ENCODE measurements around the gene TAF6. TPM values are rescaled to one million over a fixed set of nuclear protein-coding genes. Genes with fewer than 3 reads are reported as not detected.

The TAF6 gene
- total and polyA plus RNA-seq, 9 of the 15 experiments (the other 6 are each of a cell fraction or from before 2014, with no cell fraction given) = 0.78 to 78.7 (median 21.3) TPM

- TF ChIP-seq ATF4 (CRISPR knock-in tag; IDR thresholded peaks at IDR 0.05) (peak; percentile 27; the same call in 1 of the 2 replicates), NCOA1 (IDR thresholded peaks at IDR 0.05; ENCODE audit: low read depth) (0 out of 2 replicates have a peak, but pooled peaks have one; percentile 32), BCLAF1 (IDR thresholded peaks at IDR 0.05; ENCODE audit: borderline replicate concordance in 1 of 2, control insufficient read depth in 1 of 2, low read depth in 2 of 2, low read length in 1 of 2) (no peak), CBX5 (IDR thresholded peaks at IDR 0.05; ENCODE audit: borderline replicate concordance, low read depth) (0 out of 2 replicates have a peak, but pooled peaks have one; percentile 32), CCNT2 (IDR thresholded peaks at IDR 0.05; ENCODE audit: borderline replicate concordance, extremely low read depth, insufficient read length, low read depth, low read length) (peak; percentile 77), RHOXF2B (CRISPR knock-in tag; conservative IDR thresholded peaks at IDR 0.05) (0 out of 2 replicates have a peak, but pooled peaks have one; percentile 27), CXXC5 (CRISPR knock-in tag; IDR thresholded peaks at IDR 0.05) (peak; percentile 92), ZBTB12 (CRISPR knock-in tag; IDR thresholded peaks at IDR 0.05) (no peak), TBP (optimal IDR thresholded peaks at IDR 0.05; ENCODE audit: low read depth, low read length) (peak; percentile 97), RNF2 (IDR thresholded peaks at IDR 0.05) (peak; percentile 40; the same call in 1 of the 2 replicates), GABPA (tag; conservative IDR thresholded peaks at IDR 0.05; ENCODE audit: low read depth) (peak; percentile 97), SMAD4 (CRISPR knock-in tag; conservative IDR thresholded peaks at IDR 0.05) (peak; percentile 87), TSC22D4 (tag; IDR thresholded peaks at IDR 0.05) (no peak), SMARCA4 (IDR thresholded peaks at IDR 0.05) (peak; percentile 76; the same call in 1 of the 2 replicates), POLR2H (tag; IDR thresholded peaks at IDR 0.05; ENCODE audit: low read depth) (peak; percentile 94), MCM2 (IDR thresholded peaks at IDR 0.05; ENCODE audit: low read depth) (no peak), TRIM28 (IDR thresholded peaks at IDR 0.05) (peak; percentile 85; the same call in 1 of the 2 replicates), TSHZ1 (CRISPR knock-in tag; IDR thresholded peaks at IDR 0.05) (no peak), HDGF (IDR thresholded peaks at IDR 0.05) (no peak), ZNF507 (tag; conservative IDR thresholded peaks at IDR 0.05) (no peak)
Measured at GRCh38 chr7:100158229-100159098, 39.3 kb upstream of the TAF6 start, which contains the start of gene TRAPPC14 (continued).

All from K562 (cell line).